ENCODE data around the gene MIA2.

- TF ChIP-seq CTCF (IDR thresholded peaks at IDR 0.05) (no peak), POLR2A (IDR thresholded peaks at IDR 0.05) (no peak)
These were observed at the start of gene MIA2 for GRCh38 chr14:39233680-39234326.

Measured in prostate gland (tissue), 2 donors.